Measurements from ENCODE around the gene RBM20. TPM values are rescaled to one million over a fixed set of nuclear protein-coding genes. Genes with fewer than 3 reads are reported as not detected.

RBM20 gene
- polyA plus RNA-seq, 3 donors: not detected

GRCh38 chr10:110676016-110676415, 31.9 kb downstream of the RBM20 start:
- Histone ChIP-seq H3K79me2 (ENCODE audit: insufficient read depth, low read length) (no peaks in the 10 kb centered on the region), H3K27ac (ENCODE audit: low read depth in 1 of 2, low read length in 2 of 2) (no peak overlapping the region), H3K4me2 (replicated peaks; ENCODE audit: extremely low read depth, low read length, poor library complexity, severe bottlenecking) (no peak overlapping the region), H3K9me3 (replicated peaks in 1 of 2; ENCODE audit: control insufficient read depth in 1 of 2, insufficient read depth in 1 of 2, low read length in 2 of 2) (no peaks in the 10 kb centered on the region), H3K27me3 (ENCODE audit: control insufficient read depth in 2 of 2, insufficient read depth in 2 of 2, low read length in 2 of 2) (peaks cover 3 to 7% of the 10 kb centered on the region in 2 donors), H4K20me1 (ENCODE audit: insufficient read depth, low read length) (no peaks in the 10 kb centered on the region), H3K4me1 (ENCODE audit: control insufficient read depth in 1 of 2, insufficient read depth in 2 of 2, low read length in 2 of 2) (peaks cover 8 to 12% of the 10 kb centered on the region in 2 donors), H3K9ac (ENCODE audit: insufficient read depth, low read length, poor library complexity, severe bottlenecking) (no peak overlapping the region), H3K36me3 (replicated peaks in 1 of 2; ENCODE audit: control insufficient read depth in 1 of 2, insufficient read depth in 2 of 2, low read length in 2 of 2) (no peaks in the 10 kb centered on the region), H2AFZ (ENCODE audit: insufficient read depth, low read depth, low read length, poor library complexity, severe bottlenecking) (no peak overlapping the region), H3K4me3 (replicated peaks in 1 of 3; ENCODE audit: low read depth in 2 of 3, low read length in 3 of 3) (no peak overlapping the region)
- intact Hi-C loops (cut with micrococcal nuclease): no loop called here
- no peak overlapping the region for H3K4me3 Mint-ChIP-seq
- no peak for TF ChIP-seq CTCF (IDR thresholded peaks at IDR 0.05)
- no peaks in the 10 kb centered on the region for H3K9me3 Mint-ChIP-seq
- WGBS (ENCODE audit: insufficient coverage): 50% methylated on average over 2 of the region's 6 CpGs
- H3K27ac Mint-ChIP-seq: no peak overlapping the region
- H3K4me1 Mint-ChIP-seq: peaks cover 18% of the 10 kb centered on the region
- H3K36me3 Mint-ChIP-seq: no peaks in the 10 kb centered on the region
- H3K27me3 Mint-ChIP-seq (ENCODE audit: low read depth in 3 of 3): peaks cover 4 to 6% (median 5%) of the 10 kb centered on the region in 3 donors
- no peak for DNase-seq

DNA sequence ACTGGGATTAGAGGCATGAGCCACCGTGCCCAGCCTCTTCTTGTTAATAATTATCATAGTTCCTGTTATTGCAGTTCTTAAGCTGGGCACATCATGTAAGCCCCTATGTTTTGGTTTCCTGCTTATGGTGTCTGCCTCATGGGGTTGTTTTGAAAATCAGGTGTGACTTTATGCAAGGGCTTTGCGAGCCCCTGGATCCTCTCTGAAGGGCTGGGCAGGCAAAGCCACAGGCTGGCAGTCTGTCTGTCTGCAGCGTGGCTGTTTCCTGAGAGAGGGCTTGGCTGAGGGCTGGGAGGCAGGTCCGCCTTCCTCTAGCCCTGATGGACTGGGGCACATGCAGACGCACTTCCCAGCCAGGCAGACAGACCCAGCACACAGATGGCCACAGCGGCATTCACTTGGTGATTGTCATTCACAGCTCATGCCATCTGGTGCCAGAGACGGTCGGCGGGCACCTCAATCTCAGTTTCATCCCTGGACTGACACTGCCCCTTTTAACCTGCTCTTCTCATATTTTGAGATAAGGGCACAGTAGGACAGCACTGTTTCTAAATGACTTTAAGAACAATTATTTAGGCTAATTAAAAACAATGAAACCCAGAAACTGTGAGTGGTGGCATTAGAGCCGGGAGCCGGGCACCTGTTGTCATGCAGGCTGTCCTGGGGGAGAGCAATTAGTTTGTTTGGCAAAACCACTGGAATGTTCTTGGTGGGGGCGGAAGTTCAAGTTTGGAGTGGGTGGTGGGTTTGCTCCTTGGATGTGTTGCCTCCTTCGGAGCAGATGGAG, 35.5 kb downstream of the RBM20 start:
- intact Hi-C loops (cut with micrococcal nuclease): no loop called here

More for the DNA sequence above, 35.5 kb downstream of the RBM20 start:
- Mint-ChIP-seq H3K36me3 (no peaks in the 10 kb centered on the region), H3K9me3 (no peaks in the 10 kb centered on the region), H3K4me3 (no peak overlapping the region), H3K27ac (peak overlapping the region in 1 of 7 donors; percentile 51), H3K4me1 (peaks cover 14% of the 10 kb centered on the region), H3K27me3 (ENCODE audit: low read depth in 3 of 3) (peaks cover 0 to 8% (median 0%) of the 10 kb centered on the region in 3 donors)
- no peaks in the 10 kb centered on the region for H3K79me2 ChIP-seq (ENCODE audit: insufficient read depth, low read length)
- H3K4me3 ChIP-seq (replicated peaks in 1 of 3; ENCODE audit: low read depth in 2 of 3, low read length in 3 of 3): no peak overlapping the region
- 39% methylated on average over 8 of the region's 13 CpGs for WGBS (ENCODE audit: insufficient coverage)
- no peak overlapping the region for H3K27ac ChIP-seq (ENCODE audit: low read depth in 1 of 2, low read length in 2 of 2)
- H3K9ac ChIP-seq (ENCODE audit: insufficient read depth, low read length, poor library complexity, severe bottlenecking): no peak overlapping the region
- TF ChIP-seq CTCF (IDR thresholded peaks at IDR 0.05): no peak
- no peaks in the 10 kb centered on the region for H3K4me1 ChIP-seq (ENCODE audit: control insufficient read depth in 1 of 2, insufficient read depth in 2 of 2, low read length in 2 of 2)
- H3K27me3 ChIP-seq (ENCODE audit: control insufficient read depth in 2 of 2, insufficient read depth in 2 of 2, low read length in 2 of 2): no peaks in the 10 kb centered on the region
- H3K9me3 ChIP-seq (replicated peaks in 1 of 2; ENCODE audit: control insufficient read depth in 1 of 2, insufficient read depth in 1 of 2, low read length in 2 of 2): no peaks in the 10 kb centered on the region
- no peak overlapping the region for H3K4me2 ChIP-seq (replicated peaks; ENCODE audit: extremely low read depth, low read length, poor library complexity, severe bottlenecking)
- H4K20me1 ChIP-seq (ENCODE audit: insufficient read depth, low read length): no peaks in the 10 kb centered on the region
- no peaks in the 10 kb centered on the region for H3K36me3 ChIP-seq (replicated peaks in 1 of 2; ENCODE audit: control insufficient read depth in 1 of 2, insufficient read depth in 2 of 2, low read length in 2 of 2)
- H2AFZ ChIP-seq (ENCODE audit: insufficient read depth, low read depth, low read length, poor library complexity, severe bottlenecking): peak overlapping the region; percentile 38
- DNase-seq: no peak

Measured in CD14-positive monocyte (primary cell).